Ecto neural progenitor cell (in vitro differentiated cells): ENCODE results near the gene DOK3.
A peak's percentile ranks its signal among the peaks of the same experiment; 100 is the strongest.

ENCODE experiments used
- DNase-seq: peaks from one replicate; pipeline ENCODE4 v3.0.0-alpha.2; 2018; ENCODE audit warnings: low spot score

Gene DOK3, protein sequence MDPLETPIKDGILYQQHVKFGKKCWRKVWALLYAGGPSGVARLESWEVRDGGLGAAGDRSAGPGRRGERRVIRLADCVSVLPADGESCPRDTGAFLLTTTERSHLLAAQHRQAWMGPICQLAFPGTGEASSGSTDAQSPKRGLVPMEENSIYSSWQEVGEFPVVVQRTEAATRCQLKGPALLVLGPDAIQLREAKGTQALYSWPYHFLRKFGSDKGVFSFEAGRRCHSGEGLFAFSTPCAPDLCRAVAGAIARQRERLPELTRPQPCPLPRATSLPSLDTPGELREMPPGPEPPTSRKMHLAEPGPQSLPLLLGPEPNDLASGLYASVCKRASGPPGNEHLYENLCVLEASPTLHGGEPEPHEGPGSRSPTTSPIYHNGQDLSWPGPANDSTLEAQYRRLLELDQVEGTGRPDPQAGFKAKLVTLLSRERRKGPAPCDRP

DNA sequence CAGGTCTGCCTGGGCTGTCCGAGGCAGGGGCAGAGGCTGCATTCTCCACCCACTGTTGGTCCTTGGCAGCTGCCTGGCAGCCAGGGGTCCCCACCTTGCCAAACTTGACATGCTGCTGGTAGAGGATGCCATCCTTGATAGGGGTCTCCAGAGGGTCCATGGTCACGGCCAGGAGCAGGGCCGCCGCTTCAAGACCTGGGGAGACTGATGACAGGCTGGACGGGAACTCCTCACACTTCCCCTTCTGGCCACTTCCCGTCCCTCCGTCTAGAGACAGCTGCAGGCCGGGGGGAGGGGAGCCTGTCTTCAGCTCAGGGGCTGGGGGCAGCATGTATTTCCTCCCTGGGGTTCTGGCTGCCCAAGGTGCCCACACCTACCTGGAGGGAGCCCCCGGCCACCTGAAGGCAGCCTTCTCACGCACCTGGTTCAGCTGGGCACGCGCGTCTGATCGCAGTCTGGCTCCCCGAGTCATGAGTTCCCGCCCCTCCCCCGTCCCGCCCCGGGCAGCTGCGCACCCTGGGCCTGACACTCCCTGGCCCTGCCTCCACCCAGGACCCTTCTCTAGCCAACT lies at the start of gene DOK3:
TSS of gene DOK3 (minus strand) at position 446 of the 571 bp plus-strand sequence. CDS start at position 160, 286 bp downstream.
- no peak for DNase-seq

DNA sequence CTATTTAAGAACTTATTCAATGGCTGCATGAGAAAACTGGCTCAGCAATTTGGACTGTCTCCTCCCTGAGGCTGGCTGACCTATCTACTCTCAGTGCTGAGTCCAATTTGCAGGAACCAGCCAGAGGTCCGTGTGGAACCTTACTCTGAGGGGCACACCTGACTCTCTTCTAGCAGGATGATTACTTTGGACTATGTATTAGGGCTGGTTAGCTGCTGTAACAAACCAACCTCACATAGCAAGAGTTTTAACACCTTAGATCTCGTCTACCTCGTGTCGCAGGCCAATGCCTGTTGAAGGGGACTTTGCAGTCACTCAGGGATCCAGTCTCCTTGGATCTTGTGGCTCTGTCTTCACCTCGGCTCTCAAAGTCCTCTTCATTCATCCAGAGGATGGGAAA lies 48.2 kb upstream of the DOK3 start:
- DNase-seq = no peak

DNA sequence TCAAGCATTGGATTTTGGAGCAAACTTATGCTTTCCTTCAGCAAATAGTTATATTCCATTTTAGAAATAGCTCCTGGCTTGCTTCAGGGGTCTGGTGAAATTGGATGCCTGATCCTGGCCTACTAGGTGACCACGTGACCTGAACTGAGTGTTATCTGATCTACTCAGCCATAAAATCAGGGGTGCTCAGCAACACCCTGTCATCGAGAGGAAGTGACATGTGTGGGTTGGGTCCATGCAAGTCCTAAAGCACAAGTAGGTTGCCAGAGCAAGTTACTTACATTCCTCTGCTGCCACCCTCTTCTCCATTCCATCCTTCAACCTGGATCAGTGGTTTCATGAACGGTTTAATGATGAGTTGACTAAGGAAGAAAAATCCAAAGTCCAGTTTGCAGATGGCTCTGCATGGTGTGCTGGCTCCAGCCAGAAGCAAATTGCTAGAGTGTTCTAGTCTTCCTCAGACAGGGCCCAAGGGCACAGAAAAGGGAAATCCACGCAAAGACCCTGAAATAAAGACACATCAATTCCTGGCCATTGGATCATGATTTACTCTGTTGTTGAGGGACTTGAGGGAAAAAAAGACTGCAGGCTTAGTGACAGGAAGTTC lies 47.5 kb upstream of the DOK3 start:
- no peak for DNase-seq

DNA sequence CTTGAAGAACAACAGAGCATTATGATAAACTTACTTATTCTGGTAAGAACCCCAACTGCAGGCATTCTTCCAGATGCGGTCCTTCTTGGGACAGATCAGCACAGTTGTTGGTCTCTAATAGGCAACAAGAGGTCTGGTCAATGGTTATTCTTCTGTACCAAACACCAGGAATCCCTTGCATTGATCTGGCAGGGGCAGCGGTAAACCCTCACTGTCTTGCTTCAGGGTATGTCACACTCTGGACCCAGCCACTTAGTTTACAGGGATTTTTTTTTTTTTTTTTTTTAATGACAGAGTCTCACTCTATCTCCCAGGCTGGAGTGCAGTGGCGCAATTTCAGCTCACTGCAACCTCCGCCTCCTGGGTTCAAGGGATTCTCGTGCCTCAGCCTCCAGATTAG lies 46.0 kb upstream of the DOK3 start:
- no peak for DNase-seq

DNA sequence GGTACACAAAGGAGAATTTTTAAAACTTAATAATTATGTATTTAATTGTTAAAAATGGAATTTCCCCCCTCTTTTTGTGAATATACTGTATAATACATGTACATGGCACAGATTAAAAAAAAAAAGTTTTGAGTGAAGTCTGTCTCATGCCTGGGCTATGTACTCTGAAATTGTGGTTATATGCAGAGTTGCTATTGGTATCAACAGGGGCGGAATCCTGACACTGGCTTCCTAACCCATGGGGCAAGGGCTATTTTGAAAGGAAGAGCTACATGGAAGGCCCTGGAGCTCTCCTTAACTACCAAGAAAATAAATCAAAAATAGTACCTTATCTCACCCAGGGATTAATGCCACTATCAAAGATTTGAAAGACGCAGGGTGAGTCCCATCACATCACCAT lies 45.6 kb upstream of the DOK3 start:
- DNase-seq = no peak

DNA sequence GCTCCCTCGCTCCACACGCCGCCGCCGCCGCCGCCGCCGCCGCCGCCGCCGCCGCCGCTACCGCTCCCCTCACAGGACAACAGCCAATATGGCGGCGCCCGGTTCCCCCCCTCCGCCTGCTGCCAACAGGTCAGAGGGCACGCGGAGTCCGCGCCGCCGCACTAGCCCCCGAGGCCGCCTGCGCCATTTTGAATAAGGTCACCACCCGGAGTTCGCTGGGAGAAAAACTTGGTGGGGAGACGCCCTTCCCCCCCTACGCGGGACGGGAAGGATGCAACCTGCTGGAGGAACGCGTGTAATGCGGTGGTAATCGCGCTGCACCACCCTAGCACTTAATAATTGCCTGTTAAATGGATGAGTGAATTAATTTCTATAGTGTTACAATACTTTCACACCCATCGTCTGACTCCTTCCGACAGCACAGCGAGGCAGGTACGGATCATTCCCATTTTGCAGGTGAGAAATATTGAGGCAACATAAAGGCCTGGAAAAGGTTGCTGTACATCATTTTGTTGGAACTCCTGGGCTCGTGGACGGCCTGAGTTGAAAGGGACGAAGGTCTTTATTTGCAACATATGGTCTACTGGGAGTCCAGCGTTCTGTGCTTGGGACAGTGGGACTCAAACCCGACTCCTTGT lies 45.0 kb upstream of the DOK3 start, which contains the start of gene FAM193B:
TSS of gene FAM193B (minus strand) at position 90 of the 638 bp plus-strand sequence. CDS start 105 bp downstream, outside the sequence.
- DNase-seq = peak; percentile 98

DNA sequence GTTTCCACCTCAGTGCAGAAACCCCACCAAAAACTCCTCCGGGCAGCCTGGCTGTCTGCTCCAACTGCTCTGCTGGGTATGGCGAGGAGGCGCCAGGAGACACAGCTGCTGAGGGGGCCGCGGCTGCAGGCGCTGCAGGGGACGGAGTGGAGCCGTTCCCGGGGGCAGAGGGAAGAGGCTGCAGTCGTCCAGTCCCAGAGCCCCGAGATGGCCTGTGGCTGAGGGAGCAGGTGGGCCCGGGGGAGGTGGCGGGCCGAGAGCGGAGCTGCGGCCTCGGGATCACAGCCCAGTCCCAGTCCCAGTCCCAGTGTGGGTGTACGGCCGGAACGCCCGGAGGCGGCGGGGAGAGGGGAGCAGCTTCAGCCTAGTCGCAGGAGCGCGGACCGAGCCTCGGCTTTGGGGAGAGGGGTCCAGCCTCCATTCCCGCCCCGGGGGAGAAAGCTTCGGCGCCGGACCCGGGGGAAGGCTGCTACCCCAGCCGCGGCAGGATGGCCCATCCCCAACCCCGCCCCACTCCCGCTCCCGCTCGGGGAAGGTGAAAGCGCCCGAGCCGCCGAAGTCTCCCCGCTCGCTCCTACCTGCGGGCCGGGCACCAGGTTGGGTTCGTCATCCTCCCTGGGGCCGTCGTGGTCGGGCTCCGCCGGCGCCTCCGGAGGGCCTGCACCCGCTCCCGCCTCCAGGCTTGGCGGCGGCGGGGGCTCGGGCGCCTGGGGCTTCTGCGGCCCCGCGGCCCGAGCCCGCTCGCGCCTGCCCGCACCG lies 44.2 kb upstream of the DOK3 start:
- DNase-seq = peak; percentile 71

DNA sequence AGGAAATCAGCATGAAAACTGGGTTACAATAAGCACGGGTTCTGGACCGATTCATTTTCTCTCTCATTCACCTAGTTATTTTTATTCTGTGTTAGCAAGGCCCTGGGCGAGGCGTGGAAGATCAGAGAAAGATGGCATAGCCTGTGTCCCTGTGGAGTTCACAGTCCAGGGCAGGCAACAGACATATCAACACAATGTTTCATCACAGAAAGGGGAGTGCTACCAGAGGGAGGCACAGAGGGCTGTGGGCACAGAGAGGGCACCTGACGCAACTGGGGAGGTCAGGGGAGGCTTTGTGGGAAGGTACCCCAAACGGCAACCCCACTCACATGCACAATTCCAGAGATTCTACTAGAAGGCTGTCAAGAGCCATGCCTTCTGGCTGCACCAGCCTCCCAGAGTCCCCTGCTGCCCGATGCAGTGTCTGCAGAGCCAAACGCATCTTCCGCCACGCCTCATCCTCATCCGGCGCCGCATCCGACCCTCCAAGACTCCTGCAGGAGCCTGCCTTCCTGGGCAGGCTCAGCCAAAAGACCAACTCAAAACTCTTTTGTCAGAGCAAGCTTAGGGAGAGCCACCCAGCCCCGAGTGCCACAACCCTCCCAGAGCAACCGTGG lies 43.3 kb upstream of the DOK3 start:
- DNase-seq = no peak

DNA sequence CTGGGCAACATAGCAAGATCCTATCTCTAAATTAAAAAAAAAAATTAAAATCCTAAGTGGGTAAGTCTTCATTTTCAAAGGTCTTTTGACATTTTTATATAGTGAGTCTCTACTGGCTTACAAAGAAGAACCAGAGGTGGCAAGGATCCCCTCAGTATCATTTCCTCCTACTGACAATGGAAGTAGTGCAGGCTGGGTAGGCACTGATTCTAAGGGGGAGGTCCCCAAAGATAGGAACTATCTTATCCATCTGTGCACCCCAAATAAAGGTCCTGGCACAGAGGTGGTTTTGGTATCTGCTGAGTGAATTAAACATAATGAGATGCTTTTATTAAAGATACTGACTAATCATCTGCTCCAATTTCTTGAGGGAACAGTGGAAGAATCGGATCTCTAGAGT lies 40.5 kb upstream of the DOK3 start:
- no peak for DNase-seq

DNA sequence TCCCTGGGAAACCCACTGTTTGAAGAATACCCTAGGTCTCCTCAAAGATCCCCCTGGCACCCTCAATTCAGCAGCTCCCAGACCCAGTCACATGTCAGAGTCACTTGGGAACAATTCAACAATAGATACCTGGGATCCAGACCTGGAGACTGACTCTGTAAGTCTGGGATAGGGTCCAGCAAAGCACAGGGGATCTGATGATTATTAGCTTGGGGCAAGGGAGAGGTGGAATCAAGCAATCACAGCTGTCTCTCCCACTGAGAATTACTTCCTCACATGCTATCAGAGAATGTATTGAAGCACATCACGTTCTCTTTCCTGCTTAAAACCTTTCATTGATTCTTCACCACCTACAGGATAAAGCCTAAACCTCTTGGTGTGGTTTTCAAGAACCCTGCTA lies 38.9 kb upstream of the DOK3 start:
- DNase-seq = no peak

DNA sequence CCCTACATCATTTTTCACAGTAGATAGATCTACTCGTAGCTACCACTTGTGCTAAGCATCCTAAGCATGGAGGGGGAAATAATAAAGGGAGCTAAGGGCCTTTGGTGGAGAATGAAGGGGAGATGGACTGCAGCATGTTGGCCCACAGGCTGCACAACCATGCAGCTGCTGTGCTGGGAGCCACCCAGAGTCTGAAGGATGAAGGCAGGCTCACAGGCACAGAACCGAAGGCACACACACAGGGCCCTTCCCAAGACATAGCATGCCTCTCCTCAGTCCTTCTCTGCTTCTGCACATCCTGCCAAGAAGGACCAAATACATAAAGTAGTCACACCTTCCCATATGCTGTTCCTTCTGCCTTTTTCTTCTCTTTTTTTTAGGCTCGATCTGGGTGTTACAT lies 38.1 kb upstream of the DOK3 start:
- no peak for DNase-seq

DNA sequence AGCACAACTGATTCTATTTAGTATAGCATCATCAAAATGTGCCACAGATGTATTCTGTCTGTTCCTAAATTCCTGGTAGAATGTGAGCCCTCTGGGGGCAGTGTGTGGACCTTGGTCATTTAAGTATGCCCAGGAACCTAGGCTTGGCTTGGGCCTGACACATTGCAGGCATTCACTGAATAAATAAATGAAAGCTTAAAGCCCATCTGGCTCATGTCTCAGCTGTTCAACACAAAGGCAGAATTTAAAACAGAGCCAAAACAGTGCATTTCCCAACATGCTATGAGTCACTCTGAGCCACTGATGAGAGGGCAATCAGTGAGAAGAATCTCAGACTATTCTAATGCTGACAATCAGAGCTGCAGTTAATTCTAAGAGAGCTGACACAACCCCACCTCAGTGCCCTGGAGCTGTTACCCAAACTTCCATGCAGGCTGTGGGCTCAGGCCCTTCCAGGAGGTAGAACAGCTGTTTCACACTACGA lies 36.7 kb upstream of the DOK3 start:
- no peak for DNase-seq

DNA sequence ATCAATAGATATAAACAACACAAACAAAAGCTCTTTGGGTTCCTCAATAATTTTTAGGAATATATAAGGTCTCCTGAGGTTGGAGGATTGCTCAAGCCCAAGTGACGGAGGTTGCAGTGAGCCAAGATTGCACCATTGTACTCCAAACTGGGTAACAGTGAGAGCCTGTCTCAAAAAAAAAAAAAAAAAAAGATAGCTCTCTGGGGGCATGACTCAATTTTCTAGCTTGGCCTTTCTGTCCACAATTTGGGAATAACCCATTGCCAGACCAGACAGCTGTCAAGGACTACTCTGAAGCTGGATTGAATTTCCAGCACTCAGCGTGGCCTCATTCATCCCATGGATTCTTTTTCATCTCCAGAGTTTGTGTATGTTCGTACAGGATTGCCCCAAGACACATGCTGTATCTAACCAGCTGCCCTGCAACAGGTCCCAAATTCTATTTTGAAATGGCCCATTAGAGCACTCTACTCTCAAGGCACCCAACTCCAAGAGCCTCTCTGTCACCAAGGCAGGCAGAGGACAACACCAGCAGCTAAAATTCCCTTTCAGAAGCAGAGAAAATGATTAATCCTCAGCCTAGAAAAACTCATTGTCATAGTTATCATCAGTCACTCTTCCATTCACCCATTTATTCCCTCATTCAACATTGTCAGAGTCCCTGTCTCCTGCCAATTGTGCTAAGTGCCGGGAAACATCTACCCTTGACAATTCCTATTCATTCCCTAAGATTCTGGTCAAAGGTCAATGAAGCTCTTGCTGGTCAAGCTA lies 36.0 kb upstream of the DOK3 start:
- DNase-seq = no peak

DNA sequence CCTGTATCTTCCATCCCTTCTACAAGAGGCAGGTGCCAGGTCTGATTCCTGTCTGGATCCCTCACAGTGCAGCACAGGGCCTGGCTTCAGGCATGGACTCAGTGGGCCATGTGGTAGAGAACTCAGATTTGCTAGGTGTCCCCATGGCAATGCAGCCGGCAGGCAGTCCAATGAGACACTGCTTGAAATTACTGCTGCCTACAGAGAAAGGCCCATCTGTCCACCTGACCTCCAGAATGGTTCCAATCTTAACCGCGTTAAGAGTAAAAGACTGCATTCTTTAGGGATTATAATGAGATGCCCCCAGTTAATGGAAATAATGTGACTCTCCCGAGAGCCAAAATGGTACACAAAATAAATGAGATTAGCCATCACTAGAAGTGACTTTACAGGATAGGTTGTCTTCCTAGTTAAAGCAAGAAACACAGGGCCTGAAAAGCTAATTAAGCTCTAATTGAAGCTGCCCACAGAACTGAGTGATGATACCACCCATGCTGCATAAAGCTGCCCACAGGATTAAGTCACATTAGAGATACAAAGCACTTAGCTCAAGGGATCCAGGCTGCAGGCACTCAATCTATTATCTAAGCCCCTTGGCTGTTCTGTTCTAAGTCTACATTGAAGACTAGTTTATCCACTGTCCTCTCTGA lies 33.3 kb upstream of the DOK3 start:
- DNase-seq = no peak

DNA sequence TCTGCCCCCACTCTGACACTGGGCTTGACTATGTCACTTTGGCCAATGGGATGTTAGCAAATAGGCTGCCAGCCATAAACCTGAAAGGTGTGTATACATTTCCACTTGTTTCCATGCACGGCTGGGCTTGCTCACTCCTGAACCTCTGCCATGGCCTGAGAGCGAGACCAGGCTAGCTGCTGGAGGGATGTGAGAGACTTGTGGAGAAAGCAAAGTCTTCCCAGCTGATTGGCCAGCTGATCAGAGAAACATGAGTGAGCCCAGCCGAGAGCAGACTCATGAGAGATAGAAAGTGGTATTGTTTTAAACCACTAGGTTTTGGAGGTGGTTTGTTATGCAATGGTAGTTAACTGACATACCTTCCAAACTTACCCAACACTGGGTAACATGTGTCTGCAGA lies 30.8 kb upstream of the DOK3 start:
- DNase-seq = no peak

DNA sequence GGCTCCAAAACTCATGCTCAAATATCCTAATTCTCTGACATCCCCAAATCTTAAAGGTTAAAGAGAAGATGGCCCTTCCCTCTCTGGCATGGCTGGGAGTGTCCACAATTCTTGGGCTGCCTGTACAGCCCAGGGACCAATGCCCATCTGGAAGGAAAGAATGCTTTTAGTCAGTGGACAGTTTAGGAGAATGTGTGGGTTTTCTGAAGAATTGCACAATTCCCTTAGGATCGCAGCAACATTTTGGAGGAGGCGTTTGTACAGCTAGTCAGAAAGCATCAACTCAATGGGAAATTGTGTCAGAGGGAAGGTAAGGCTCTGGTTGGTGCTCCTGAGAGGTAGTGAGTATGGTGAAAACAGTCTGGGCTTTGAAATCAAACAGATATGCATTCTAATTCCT lies 29.8 kb upstream of the DOK3 start:
- no peak for DNase-seq

DNA sequence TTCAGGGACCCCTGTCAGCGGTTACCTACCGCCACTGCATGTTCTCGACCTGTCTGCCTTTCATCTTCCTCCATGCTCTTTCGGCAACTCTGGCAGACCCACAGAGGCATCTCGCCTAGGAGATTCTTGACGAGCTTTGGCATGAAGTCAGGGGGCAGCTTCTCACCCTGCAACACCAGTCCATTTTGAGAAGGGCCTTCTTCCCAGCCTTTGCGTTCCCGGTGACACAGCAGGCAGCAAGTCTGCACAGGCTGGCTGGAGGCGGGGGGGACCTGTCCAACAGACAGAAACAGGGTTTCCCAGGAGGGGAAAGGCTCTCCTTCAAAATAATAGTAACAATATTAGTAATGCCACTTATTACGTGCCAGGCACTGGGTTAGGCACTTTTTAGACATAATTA lies 29.2 kb upstream of the DOK3 start:
- DNase-seq = no peak

DNA sequence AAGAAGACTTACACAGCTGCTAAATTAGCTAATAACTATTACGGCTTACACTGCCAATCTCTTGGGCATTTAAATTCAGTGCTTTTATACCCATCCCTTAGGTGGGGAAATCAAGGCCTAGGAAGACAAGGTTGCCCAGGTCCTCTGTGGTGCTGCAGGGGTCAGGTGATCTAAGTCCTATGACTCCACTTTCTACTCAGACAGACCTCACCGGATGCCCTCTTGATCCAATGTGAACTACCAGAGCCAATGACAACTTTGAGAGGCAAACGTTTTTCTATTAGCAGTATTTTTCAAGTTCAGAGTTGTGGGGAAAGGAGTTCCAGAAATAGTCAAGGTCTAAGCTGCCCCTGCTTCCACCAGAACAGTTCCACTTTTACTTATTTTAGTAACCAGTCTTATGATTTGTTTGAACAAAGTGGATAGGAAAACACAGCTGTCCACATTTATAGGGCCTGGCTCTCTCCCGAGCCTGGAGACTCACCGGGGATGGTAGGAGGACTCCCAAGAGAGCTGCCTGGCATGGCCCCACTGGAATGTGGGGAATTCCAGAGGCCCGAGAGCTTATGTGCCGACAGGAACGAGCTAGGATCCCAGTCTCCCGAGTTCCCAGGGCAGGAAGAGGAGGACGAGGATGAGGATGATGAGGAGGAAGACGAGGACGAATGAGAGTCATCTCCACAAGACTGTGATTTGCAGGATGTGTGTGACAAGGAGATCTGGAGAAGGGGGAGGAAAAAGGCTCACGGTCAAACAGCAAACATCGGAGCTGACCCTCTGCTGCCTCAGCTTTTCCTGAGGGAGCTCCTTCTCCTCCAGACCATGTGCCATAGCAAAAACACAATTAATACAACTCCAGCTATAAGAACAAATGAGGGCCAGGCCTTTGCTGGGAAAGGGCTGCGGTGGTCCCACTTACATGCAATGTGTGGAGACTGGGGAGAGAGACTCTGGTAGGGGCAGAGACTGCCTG lies 28.0 kb upstream of the DOK3 start:
- DNase-seq = no peak

DNA sequence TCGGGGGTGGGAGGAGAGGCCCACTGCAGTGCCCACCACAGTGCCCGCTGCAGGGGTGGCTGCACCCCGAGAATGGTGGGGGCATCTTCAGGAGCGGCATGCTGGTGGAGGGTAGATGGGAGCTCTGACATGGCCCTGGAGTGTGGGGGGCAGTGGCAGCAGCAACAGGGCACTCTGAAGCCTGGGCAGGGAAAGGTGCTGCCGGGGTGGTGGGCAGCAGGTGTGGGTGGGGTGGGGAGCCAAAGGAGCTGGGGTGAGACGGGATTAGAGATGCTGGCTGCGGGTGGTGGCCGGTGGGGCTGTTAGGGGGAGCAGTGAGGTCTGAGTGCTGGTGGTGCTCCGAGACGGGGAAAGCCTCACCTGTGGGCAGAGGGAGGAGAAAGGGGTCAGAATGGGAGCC lies 26.8 kb upstream of the DOK3 start:
- no peak for DNase-seq
